OCI-LY1 (cell line): ENCODE data around the gene FAM13C.

Source experiments
- H2AFZ ChIP-seq: fragments of 200-600 bp; sonication (generic), shearing (Covaris generic); 2 replicates; pipeline ENCODE4 v1.6.0; 2014; ENCODE audit warnings: antibody characterized with exemption, mild to moderate bottlenecking, low read length
- H3F3A ChIP-seq: fragments of 200-600 bp; sonication (generic), shearing (Covaris generic); 2 replicates; pipeline ENCODE4 v1.6.0; 2014; ENCODE audit warnings: mild to moderate bottlenecking, antibody characterized with exemption, low read length, moderate library complexity; ENCODE audit not compliant: insufficient read depth
- H3K27ac ChIP-seq: fragments of 200-600 bp; sonication (generic); 2 replicates; pipeline ENCODE4 v1.5.1; 2014; ENCODE audit warnings: low read length, mixed run types, mild to moderate bottlenecking, low read depth; ENCODE audit not compliant: poor library complexity, severe bottlenecking
- H3K27me3 ChIP-seq: fragments of 200-600 bp; sonication (generic); 2 replicates; pipeline ENCODE4 v1.6.0; 2014; ENCODE audit warnings: antibody characterized with exemption, mild to moderate bottlenecking, low read length, moderate library complexity; ENCODE audit not compliant: insufficient read depth
- H3K36me3 ChIP-seq: fragments of 200-600 bp; sonication (generic); 2 replicates; pipeline ENCODE4 v1.6.1; 2014; ENCODE audit warnings: mild to moderate bottlenecking, antibody characterized with exemption, low read length, moderate library complexity, mixed read lengths; ENCODE audit not compliant: insufficient read depth
- H3K4me1 ChIP-seq: fragments of 200-600 bp; sonication (generic); 2 replicates; pipeline ENCODE4 v1.5.1; 2014; ENCODE audit warnings: mild to moderate bottlenecking, low read length, moderate library complexity; ENCODE audit not compliant: insufficient read depth, severe bottlenecking
- H3K4me2 ChIP-seq: fragments of 200-600 bp; sonication (generic), shearing (Covaris generic); 2 replicates; pipeline ENCODE4 v1.6.1; 2014; ENCODE audit warnings: low read length
- H3K4me3 ChIP-seq: fragments of 200-600 bp; sonication (generic); 2 replicates; pipeline ENCODE4 v1.5.1; 2014; ENCODE audit warnings: low read length, low read depth, mild to moderate bottlenecking, mixed read lengths; ENCODE audit not compliant: poor library complexity, severe bottlenecking
- H3K79me2 ChIP-seq: fragments of 200-600 bp; shearing (Covaris generic); 2 replicates; pipeline ENCODE4 v1.6.1; 2016; ENCODE audit warnings: mixed run types, low read length, mixed read lengths; ENCODE audit not compliant: insufficient read depth
- H3K9ac ChIP-seq: fragments of 200-600 bp; sonication (generic), shearing (Covaris generic); 2 replicates; pipeline ENCODE4 v1.6.1; 2014; ENCODE audit warnings: mild to moderate bottlenecking, low read length, mixed read lengths
- H3K9me2 ChIP-seq: fragments of 200-600 bp; sonication (generic), shearing (Covaris generic); 2 replicates; pipeline ENCODE4 v1.6.1; 2014; ENCODE audit warnings: low read depth, mild to moderate bottlenecking, low read length, mixed read lengths
- H3K9me3 ChIP-seq: fragments of 200-600 bp; shearing (Covaris generic); 2 replicates; pipeline ENCODE4 v1.6.1; 2014; ENCODE audit warnings: low read length, mixed read lengths
- H4K20me1 ChIP-seq: fragments of 200-600 bp; sonication (generic), shearing (Covaris generic); 2 replicates; pipeline ENCODE4 v1.6.0; 2016; ENCODE audit warnings: mild to moderate bottlenecking, low read length; ENCODE audit not compliant: insufficient read depth
- EZH2 ChIP-seq: fragments of 200-600 bp; sonication (generic), shearing (Covaris generic); IDR thresholded peaks from 2 replicates; pipeline ENCODE4 v1.8.0; 2017; ENCODE audit warnings: borderline replicate concordance, mixed run types, mild to moderate bottlenecking, antibody characterized with exemption, low read length, moderate library complexity, mixed read lengths
- TF ChIP-seq, protein P1 (sequence below): fragments of 200-600 bp; sonication (generic), shearing (Covaris generic); IDR thresholded peaks from 2 replicates; pipeline ENCODE4 v1.5.1; 2017; ENCODE audit warnings: mild to moderate bottlenecking, antibody characterized with exemption, low read length, moderate library complexity, mixed read lengths

FAM13C gene

DNA sequence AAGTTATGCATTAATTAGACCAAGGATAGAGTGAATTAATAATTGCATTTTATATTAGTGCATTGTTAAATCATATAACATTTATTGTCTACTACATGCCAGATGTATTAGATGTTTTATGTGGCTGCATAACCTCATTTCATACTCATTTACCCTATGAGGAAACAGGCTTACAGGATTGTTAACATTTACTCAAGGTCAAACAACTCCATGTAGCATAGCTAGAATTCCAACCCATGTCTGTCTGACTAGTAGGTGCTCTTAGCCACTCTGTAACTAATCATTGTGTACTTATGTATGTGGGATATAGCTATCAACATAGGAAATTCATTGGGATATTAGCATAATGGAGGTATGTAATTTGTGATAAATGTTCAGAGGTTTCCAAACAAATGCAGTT, 139.6 kb downstream of the FAM13C start:
- H3K9ac ChIP-seq, result no peak overlapping the region
- H2AFZ ChIP-seq, result no peak overlapping the region
- H3K4me1 ChIP-seq, result no peaks in the 10 kb centered on the region
- H3K79me2 ChIP-seq, result no peaks in the 10 kb centered on the region
- H3K9me3 ChIP-seq, result no peaks in the 10 kb centered on the region
- no peaks in the 10 kb centered on the region for H3F3A ChIP-seq
- H4K20me1 ChIP-seq, result no peaks in the 10 kb centered on the region
- H3K27ac ChIP-seq, result no peak overlapping the region
- TF ChIP-seq, protein P1, sequence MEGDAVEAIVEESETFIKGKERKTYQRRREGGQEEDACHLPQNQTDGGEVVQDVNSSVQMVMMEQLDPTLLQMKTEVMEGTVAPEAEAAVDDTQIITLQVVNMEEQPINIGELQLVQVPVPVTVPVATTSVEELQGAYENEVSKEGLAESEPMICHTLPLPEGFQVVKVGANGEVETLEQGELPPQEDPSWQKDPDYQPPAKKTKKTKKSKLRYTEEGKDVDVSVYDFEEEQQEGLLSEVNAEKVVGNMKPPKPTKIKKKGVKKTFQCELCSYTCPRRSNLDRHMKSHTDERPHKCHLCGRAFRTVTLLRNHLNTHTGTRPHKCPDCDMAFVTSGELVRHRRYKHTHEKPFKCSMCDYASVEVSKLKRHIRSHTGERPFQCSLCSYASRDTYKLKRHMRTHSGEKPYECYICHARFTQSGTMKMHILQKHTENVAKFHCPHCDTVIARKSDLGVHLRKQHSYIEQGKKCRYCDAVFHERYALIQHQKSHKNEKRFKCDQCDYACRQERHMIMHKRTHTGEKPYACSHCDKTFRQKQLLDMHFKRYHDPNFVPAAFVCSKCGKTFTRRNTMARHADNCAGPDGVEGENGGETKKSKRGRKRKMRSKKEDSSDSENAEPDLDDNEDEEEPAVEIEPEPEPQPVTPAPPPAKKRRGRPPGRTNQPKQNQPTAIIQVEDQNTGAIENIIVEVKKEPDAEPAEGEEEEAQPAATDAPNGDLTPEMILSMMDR, result no peak
- no peak for TF ChIP-seq EZH2
- no peaks in the 10 kb centered on the region for H3K27me3 ChIP-seq
- no peaks in the 10 kb centered on the region for H3K9me2 ChIP-seq
- H3K4me3 ChIP-seq, result no peak overlapping the region
- H3K36me3 ChIP-seq, result no peaks in the 10 kb centered on the region
- no peak overlapping the region for H3K4me2 ChIP-seq

DNA sequence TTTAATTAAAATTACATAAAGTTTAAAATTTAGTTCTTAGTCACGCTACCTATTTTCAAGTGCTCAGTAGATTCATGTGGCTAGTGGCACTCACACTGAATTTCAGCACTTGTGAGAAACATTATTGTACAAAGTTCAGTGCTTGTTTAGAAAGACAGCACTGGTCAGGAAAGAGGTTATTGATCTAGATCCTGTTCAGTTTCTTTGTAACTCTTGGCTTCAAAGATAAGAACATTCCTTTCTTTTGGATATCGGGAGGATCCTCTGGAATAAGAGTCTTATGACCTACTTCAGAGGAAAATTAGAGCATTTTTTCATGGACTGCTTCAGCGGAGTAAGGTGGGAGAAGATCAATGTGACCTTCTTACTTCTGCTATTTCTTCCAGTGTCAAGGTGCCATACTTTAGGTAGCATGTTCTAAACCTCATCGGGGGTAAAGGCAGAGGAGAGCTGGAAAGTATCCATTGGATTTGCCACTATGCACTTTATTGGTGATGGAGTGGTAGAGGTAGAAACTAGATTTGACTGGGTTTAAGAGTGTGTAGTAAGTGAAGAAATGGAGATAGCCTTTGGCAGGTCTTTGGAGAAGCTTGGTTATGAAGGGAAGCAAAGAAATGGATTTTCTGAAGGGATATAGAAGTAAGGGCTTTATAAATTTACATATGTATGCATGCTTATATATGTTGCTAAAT, 146.0 kb downstream of the FAM13C start:
- Histone ChIP-seq H3K27ac (no peak overlapping the region), H3K9me2 (no peaks in the 10 kb centered on the region), H3K4me1 (no peaks in the 10 kb centered on the region), H3K27me3 (no peaks in the 10 kb centered on the region), H3K9me3 (no peaks in the 10 kb centered on the region), H2AFZ (no peak overlapping the region), H3K36me3 (no peaks in the 10 kb centered on the region), H3K4me3 (no peak overlapping the region), H3K9ac (no peak overlapping the region), H4K20me1 (no peaks in the 10 kb centered on the region), H3K4me2 (no peak overlapping the region), H3K79me2 (no peaks in the 10 kb centered on the region), H3F3A (no peaks in the 10 kb centered on the region)
- TF ChIP-seq EZH2, result no peak
- TF ChIP-seq, protein P1, result no peak

DNA sequence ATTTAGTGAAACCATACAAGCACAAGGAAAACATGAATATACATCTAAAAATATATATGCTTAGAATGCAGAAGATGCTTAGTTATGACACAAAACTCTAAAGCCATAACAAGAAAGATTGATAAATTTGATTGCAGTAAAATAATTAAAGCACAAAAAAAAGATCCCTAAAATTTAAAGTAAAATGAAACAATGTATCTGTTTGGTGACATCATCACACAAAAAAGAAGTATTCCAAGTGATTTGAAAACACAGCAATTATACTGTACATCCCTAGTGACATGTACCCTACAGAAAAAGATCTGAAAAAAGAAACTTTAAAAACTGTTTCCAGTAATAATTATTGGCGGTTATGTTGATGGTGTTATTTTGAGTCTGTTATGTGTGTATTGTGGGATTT, 148.2 kb downstream of the FAM13C start:
- no peaks in the 10 kb centered on the region for H3K36me3 ChIP-seq
- H3K79me2 ChIP-seq, result no peaks in the 10 kb centered on the region
- H3K9me3 ChIP-seq, result no peaks in the 10 kb centered on the region
- H2AFZ ChIP-seq, result no peak overlapping the region
- no peaks in the 10 kb centered on the region for H3K27me3 ChIP-seq
- no peaks in the 10 kb centered on the region for H4K20me1 ChIP-seq
- H3K4me2 ChIP-seq, result no peak overlapping the region
- H3F3A ChIP-seq, result no peaks in the 10 kb centered on the region
- H3K9ac ChIP-seq, result no peak overlapping the region
- no peaks in the 10 kb centered on the region for H3K9me2 ChIP-seq
- TF ChIP-seq, protein P1, result no peak
- TF ChIP-seq EZH2, result no peak
- H3K27ac ChIP-seq, result no peak overlapping the region
- no peaks in the 10 kb centered on the region for H3K4me1 ChIP-seq
- H3K4me3 ChIP-seq, result no peak overlapping the region
